GM18858 (cell line): Measurements from ENCODE around the gene RNU1-2.
"Not testable (repeated sequence)": the region's sequence is repeated elsewhere in the genome, so short reads cannot be mapped to it uniquely, and the experiment has no call there.

ENCODE experiments used
- ATAC-seq: cut with Tn5 transposase; IDR thresholded peaks from one replicate; pipeline ENCODE4 v1.9.1; 2021; ENCODE audit not compliant: unreplicated experiment

RNU1-2 gene

DNA sequence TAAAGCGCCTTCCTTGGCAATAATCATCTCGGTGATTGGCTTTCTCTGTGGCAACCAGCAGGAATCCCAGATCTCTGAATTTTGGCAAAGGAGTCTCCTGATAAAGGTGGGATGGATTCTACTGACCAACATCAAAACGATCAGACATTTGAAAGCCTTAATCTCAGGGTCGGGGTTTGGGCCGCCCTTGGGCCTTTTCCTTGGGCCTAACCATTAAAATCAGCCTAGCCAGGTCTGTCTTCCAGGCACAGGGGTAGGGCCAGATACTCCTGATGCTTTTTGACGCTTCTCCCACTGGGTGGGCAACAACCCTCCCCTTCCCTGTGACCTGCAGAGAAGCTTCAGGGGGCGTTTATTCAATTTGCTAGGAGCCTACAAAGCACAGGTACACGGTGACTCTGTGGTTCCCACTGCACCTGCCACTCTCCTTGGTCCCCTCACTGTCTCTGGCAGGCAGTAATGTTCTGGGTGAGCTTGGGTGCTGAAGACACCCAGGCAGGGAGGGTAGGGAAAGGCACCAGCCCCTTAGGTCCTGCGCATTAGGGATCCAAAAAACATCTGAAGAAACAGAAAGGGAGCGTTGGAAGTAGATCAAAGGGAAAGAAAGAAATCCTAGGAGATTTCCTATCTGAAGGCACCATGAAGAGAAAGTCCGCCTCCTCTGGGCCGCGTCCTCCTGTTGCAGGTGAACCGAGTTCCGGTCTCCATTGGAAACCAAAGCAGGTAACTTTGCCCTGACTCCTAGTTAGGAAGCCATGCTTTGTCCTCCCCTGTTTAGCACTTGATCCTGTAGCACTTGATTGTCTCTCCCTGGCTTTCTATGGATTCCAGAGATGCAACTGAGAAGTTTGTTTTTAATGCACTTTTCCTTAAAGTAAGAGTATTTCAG lies 12.3 kb downstream of the RNU1-2 start:
- no peak for ATAC-seq

DNA sequence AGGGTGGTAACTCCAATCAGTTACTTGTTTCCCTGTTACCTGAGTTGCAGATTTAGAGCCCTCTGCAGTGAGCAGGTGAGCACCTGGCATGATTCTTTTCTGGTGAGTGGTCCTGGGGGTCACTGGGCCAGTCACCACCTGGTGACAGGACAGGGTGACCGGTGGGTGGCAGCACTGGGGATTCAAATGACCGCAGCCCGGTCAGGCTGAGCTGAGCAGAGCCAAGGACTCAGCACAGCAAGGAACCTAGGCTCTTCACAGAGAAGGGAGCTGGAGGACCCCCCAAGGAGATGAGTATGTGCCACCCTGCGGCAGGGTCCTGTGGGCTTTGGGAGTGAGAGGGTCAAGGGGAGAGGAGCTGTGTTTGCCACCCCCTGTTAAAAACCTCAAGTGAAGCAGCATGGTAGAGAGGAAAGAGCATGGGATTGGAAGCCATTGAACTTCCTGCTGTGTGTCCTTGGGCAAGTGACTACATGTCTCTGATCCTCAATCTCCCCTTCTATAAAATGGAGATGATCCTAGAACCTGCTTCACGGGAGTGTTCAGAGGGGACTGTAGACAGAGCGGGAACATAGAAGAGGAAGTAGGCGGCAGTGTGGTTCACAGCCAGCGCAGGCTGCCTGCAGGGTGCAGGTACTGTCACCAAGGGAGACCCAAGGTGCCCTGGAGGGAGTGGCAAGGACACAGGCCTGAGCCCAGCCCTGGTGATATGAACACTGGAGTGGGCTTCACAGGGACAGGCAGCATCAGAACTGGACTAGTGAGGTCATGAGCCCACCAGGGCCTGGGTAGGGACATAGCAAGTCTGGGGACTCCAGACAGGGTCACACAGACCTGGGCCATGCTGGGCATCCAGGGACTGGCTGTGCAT lies 16.3 kb downstream of the RNU1-2 start:
- ATAC-seq: not testable (repeated sequence)

DNA sequence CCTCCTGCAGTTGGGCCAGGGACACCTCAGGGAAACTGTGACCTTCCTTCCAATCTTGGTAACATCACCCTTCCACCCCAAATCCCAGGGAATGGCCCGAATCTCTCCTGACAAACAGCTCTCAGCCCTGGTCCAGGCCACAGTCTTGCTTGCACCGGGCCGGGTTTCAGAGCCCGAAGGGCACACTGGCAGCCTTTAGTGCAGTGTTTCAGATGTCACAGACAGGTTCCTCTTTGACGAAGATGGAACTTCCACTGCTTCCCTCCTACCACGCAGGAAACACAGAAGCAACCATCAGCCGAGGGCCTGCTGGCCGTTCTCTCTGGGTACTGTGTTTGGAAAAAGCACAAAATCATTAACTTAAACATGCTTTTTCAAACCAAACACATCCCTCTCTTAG lies 17.0 kb downstream of the RNU1-2 start:
- ATAC-seq: not testable (repeated sequence)

DNA sequence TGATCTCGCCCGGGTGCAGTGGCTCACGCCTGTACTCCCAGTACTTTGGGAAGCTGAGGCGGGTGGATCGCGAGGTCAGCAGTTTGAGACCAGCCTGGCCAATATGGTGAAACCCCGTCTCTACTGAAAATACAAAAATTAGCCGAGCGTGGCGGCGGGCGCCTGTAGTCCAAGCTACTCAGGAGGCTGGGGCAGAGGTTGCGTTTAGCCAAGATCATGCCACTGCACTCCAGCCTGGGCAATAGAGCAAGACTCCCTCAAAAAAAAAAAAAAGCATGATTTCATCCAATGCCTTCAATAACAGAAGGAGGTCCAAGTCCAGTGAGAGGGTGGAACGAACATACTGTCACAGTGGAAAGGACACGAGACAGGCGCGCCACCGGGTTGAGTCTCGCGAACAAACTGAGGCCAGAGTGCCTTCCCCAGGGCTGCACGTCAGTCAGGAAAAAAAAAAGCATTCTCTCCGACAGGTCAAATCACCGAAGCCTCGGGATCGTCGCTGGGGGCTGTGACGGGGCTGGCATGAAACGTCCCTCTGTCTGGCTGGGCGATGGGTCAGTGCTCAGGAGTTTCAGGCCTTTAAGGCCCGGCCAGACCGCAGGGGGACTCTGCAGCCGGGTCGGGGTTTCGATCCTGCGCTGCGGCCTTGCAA lies 17.5 kb downstream of the RNU1-2 start:
- ATAC-seq: no peak

DNA sequence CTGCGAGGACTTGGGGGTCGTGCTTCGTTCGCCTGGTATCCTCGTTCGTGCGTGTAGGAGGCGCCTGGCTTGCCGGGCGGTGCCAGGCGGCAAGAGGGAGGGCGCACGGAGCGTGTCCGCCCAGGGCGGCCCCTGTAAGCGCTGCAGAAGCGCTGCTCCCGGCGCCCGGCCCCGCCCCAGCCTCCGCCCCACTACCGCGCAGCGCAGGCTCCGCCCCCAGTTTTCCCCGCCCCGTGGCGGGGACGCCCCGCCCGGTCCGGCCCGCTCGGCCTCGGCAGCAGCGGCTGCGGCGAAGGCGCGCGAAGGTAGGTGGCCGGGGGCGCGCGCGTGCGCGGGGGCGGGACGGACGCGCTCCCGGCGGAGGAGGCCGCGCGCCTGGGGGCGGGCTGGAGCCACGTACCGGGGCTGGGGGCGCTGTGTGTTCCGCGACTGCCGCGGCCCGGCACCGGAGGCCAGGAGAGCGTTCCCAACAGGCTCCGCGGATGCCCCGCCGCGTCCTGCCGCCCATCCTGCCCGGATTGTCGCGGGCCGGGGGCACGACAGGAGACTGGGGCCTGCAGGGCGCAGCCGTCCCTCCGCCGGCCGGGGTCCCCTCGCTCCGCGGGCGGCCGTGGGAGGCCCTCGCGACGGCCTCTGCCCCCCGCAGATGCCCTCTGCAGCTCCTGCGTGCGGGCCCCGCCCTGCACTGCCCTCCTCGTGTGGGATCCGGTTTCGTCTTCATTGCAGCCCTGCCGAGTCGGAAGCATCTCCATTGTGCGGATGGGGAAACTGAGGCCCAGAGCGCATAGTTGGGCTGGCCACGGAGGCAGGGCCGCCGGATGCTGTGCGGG lies 18.3 kb downstream of the RNU1-2 start:
- peak; percentile 48 for ATAC-seq

GRCh38 chr1:16914928-16915626 lies 19.3 kb downstream of the RNU1-2 start:
- ATAC-seq: not testable (repeated sequence)

DNA sequence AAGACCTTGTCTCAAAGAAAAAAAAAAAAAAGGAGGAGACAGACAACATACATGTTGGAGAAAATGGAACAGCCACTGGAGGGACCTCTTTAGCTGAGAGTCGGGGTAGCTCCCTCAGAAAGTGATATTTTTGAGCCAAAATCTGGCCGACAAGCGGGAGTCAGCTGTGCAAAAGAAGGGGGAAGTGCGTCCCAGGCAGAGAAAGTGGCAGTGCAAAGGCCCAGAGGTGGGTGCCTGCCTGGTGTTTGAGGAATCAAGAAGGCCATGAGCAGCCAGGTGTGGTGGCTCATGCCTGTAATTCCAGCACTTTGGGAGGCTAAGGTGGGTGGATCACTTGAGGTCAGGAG lies 19.8 kb downstream of the RNU1-2 start:
- ATAC-seq: no peak

GRCh38 chr1:16916036-16916880 lies 20.5 kb downstream of the RNU1-2 start:
- not testable (repeated sequence) for ATAC-seq

DNA sequence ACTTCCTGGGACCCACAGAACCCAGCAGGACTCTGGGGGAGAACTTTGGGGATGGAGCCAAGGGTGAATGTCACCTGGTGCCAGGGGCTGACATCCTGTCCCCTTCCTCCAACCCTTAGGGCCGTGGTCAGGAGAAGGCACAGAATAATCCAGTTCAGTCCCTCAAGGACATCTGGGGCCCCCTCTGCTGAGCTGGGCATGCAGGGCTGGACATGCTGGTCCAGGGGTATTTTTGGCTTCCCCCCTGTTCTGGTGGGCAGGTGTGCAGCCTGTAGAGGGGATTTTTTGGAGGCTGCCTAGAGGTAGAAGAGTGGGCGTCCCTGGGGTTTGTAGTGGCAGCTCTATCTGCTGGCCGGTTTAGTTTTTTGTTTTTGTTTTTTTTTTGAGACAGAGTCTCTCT lies 22.6 kb downstream of the RNU1-2 start:
- ATAC-seq: no peak

- not testable (repeated sequence) for ATAC-seq
Measured at GRCh38 chr1:16918936-16919665, 23.3 kb downstream of the RNU1-2 start.

- no peak for ATAC-seq
Measured at GRCh38 chr1:16920951-16921350, 25.2 kb downstream of the RNU1-2 start.

DNA sequence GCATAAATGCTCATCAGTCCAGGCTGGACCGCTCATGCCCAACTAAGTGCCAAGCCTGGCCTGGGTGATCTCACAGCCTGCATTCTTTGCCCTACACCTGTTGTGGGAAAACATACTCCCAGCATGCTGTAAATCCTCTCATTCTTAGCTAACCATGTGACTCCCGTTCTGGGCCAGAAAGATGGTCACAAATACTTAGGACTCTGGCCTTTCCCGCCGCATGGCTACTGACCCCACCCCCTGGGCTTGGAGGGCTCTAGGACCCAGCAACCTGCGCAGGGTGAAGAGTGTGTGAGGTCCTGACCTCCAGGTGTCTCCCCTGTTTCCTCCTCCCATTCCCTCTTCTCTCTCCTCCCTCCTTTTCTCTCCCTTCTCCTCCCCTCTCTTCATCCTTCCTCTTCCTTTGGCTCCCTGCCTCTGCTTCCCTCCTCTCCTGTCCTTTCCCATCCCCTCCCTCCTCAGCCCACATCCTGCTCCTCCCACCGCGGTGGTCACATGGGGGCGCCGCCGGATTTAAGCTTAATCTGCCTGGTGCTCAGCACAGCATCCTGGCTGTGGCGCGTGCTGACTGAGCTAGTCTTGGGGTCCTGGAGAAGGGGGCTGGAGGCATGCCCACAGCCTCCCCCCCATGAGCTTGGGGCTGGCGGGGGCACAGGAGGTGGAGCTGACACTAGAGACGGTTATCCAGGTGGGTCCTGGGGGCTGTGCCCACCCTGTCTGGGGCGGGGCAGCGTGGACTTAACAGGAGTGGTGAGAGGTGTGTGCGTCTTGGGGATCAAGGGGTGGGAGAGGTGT lies 25.8 kb downstream of the RNU1-2 start, which contains the start of gene CROCC:
CROCC (plus strand) TSS at position 541 of the 795 bp plus-strand sequence; CDS start at position 629, 88 bp downstream.
- ATAC-seq: no peak

- no peak for ATAC-seq
Measured at GRCh38 chr1:16922466-16922865, 26.7 kb downstream of the RNU1-2 start.

GRCh38 chr1:16922885-16923431 lies 27.2 kb downstream of the RNU1-2 start:
- no peak for ATAC-seq

GRCh38 chr1:16924216-16924918 lies 28.6 kb downstream of the RNU1-2 start:
- ATAC-seq: no peak

DNA sequence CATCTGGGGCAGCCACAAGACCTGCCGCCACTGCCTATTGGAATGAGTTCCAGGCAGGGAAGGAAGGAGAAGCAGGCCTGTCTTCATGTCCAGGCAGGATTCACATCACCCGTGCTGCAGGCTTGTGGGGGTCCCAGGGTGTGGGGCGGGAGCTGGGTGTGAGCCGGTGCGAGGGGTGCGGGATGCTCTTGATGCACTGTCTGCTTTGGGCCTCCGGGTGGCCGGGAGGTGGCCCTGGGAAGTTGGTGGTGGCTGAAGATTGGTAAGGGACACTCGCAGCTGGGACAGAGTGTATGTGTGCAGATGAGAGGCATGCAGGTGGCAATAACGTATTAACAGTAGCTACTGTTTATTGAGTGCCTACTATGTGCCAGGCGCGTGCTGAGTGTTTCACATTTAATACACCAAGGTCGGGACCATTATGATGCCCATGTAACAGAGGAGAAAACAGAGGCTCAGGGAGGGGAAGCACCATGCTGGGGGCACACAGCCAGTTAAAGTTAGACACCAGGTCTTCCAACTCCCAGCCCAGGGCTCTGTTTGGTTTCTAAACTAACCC lies 29.2 kb downstream of the RNU1-2 start:
- no peak for ATAC-seq
